ENCODE measurements around the gene KLB.
A peak's percentile ranks its signal among the peaks of the same experiment; 100 is the strongest.

The KLB gene

GRCh38 chr4:39458505-39459300 lies 52.0 kb downstream of the KLB start, which contains the start of the genes LIAS and RPL9:
LIAS (plus strand) TSS chr4:39459056; CDS start chr4:39459118, 62 bp downstream.
RPL9 (minus strand) TSS chr4:39458922; CDS start chr4:39458439, 483 bp downstream.
- peak; percentile 85 to 89 for DNase-seq (ENCODE audit: low read depth in 1 of 2, low spot score in 1 of 2)

DNA sequence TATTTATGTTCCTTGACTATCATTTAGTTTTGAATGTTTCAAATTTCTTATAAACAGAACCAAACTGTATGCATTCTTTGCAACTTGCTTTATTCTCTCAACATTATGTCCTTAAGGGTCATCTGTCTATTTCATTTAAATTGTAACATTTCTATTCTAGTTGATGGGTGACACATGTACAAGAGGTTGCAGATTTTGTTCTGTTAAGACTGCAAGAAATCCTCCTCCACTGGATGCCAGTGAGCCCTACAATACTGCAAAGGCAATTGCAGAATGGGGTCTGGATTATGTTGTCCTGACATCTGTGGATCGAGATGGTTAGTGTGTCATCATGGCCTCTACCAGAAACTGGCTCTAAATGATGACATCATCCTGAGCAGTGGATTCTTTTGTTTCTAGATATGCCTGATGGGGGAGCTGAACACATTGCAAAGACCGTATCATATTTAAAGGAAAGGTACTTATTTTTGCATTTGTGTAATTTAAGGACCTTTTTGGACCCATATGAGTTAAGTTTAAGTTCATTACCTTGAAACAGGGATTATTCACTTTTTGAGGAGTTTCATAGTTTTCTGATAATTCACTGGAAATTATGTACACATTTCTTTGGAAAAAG lies 58.3 kb downstream of the KLB start:
- DNase-seq (ENCODE audit: low read depth in 1 of 2, low spot score in 1 of 2) = no peak

DNA sequence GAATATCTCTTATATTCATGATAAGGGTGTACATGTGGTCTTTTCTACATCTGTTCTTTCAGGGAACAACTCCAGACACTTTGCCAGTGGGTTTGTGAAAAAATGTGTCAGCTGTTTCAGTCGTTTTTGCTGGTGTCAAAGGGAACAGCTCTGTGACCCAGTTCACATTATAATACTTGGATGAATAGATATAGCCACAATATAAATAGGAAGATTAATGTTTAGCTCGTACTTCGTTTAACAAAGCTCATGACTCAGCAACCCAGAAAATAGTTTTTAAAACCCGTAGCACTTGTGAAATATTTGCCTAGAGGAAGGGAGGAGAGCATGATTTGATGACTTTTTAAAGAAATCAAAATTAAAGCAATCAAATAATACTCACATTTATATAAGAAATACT lies 60.0 kb downstream of the KLB start:
- no peak for DNase-seq (ENCODE audit: low read depth in 1 of 2, low spot score in 1 of 2)

DNA sequence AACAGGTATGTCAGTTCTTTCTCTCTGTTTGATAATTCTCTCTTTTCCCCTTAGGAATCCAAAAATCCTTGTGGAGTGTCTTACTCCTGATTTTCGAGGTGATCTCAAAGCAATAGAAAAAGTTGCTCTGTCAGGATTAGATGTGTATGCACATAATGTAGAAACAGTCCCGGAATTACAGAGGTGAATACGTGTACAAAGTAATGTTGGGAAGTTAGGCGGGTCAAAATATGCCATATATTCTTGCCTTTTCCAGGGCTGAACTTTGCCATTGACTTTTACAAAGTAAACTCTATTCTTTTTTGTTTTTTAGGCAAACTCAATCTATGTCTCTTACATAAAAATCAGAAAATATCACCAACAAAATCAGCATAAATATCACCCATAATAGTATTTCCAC lies 60.7 kb downstream of the KLB start:
- DNase-seq (ENCODE audit: low read depth in 1 of 2, low spot score in 1 of 2) = no peak

DNA sequence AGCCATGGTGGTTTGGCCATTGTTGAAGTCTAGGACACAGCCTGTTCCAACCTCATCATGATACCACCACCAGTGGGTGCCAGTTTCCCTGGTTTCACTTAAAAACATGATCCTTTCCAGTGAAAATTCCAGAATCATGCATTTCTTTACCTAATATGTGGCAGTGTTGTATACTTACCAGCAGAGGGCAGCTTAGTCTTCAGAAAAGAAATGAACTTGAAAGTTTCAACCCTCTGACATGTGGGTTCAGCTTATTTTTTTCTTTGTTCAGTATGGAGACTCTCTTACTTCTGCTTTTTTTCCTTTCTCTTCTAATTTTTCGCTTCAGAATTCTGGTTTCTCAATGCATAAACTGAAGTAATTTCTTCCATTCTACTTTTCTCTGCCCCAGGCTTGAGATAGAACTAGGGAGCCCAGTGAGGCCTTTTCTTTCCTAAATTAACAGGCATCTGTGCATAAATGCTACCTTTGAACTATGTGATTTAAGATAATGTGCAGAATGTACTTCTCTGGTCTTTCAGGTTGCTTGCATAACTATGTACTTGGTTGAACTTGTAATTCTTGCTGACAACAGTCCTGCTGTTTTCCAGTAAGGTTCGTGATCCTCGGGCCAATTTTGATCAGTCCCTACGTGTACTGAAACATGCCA lies 62.8 kb downstream of the KLB start:
- DNase-seq (ENCODE audit: low read depth in 1 of 2, low spot score in 1 of 2) = no peak

DNA sequence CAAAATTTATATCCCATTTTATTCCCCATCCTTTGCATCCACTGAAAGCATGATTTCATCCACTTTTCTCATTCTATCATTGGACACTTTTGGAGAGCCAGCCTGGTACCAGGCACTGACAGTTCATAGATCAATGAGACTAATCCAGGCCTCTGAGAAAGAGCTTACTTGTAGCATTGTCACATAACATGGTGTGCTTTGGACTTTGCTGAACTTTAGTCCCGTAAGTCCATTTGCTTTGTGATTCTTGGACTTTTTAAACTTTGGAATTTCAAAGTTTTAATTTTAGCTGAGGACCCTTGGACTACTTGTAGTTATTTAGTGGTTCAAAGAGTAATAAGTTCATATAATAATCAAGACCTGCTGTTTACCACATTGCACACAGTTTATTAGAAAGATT lies 63.7 kb downstream of the KLB start:
- no peak for DNase-seq (ENCODE audit: low read depth in 1 of 2, low spot score in 1 of 2)

- no peak for DNase-seq (ENCODE audit: low read depth in 1 of 2, low spot score in 1 of 2)
Observed at GRCh38 chr4:39472396-39472795, 65.7 kb downstream of the KLB start.

GRCh38 chr4:39476187-39476895 lies 69.6 kb downstream of the KLB start:
- no peak for DNase-seq (ENCODE audit: low read depth in 1 of 2, low spot score in 1 of 2)

- DNase-seq (ENCODE audit: low read depth in 1 of 2, low spot score in 1 of 2) = no peak
Observed at GRCh38 chr4:39480251-39480650, 73.5 kb downstream of the KLB start.

DNA sequence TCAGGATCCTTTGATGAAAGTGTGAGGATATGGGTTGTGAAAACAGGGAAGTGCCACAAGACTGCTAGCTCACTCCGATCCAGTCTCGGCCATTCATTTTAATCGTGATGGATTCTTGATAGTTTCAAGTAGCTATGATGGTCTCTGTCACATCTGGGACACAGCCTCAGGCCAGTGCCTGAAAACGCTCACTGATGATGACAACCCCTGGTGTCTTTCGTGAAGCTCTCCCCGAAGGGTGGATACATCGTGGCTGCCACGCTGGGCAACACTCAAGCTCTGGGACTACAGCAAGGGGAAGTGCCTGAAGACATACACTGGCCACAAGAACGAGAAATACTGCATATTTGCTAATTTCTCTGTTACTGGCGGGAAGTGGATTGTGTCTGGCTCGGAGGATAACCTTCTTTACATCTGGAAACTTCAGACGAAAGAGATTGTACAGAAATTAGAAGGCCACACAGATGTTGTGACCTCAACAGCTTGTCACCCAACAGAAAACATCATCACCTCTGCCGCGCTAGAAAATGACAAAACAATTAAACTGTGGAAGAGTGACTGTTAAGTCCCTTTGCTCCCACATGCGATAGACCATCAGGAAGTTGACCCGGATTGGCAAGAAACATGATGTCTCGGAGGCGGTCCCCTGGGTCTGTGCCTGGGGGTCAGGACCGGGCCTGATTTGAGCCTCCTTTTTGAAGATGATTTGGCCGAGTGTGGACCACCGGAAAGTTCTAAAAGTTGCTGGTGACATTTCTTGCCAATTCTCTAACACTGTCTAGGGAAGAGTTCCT lies 74.4 kb downstream of the KLB start:
- DNase-seq (ENCODE audit: low read depth in 1 of 2, low spot score in 1 of 2) = no peak

DNA sequence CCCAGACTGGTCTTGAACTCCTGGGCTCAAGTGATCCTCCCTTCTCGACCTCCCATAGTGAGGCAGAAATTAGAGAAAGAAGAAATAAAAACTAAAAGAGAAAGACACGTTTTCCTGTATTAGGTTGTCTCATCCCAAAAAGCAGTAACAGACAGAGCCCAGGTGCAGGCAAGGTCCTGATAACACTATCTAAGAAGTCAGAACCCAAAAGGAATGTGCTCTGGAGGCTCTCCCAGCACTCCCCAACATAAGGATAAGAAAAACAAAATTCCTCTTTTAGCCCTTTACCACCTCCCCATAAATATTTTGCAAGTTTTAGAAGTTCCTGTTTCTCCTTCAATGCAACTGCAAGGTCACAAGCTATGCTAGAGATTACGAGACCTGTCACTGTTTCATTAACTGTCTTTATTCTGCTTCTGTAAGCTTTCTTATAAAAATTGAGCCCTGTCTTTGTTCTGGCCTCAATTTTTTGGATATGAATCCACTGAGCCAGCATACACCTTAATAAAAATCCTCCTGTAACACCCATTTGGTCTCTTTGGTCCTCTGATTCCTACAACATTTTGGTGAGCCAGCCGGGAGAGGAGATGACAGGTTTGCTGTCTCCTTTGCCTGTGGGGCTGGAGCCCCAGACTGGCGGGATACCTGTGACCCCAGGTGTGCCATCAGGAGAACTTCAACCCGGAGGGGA lies 78.0 kb downstream of the KLB start:
- no peak for DNase-seq (ENCODE audit: low read depth in 1 of 2, low spot score in 1 of 2)

- DNase-seq (ENCODE audit: low read depth in 1 of 2, low spot score in 1 of 2) = no peak
Observed at GRCh38 chr4:39486221-39486804, 79.6 kb downstream of the KLB start.

DNA sequence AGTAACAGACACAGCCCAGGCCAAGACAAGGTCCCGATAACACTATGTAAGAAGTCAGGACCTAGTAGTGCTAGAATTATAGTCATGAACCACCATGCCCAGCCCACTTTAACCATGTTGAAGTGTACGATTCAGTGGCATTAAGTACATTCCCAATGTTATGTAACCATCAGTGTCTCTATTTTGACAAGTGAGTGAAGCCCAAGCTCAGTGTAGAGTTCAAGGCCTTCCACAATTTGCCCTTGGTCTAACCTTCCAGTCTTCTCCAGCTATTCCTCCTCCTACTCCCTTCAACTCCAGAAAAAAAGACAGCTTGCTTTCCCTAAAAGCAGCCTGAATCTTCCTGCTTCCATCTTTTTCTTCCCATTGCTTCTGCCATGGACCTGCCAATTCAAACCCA lies 83.6 kb downstream of the KLB start:
- DNase-seq (ENCODE audit: low read depth in 1 of 2, low spot score in 1 of 2) = no peak

DNA sequence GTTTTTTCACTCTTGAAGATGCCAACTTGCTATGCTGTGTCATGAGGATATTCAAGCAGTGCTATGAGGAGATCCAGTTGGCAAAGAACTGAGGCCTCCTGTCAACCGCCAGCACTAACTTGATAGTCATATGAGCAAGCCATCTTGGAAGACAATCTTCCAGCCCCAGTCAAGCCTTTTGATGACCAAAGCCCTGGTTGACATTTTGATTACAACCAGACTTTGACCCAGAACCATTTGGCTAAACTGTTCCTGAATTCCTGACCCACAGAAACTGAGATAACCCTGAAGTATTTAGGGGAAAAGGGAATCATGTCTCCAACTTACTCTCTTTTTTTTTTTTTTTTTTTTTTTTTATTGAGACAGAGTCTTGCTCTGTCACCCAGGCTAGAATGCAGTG lies 87.6 kb downstream of the KLB start:
- no peak for DNase-seq (ENCODE audit: low read depth in 1 of 2, low spot score in 1 of 2)

DNA sequence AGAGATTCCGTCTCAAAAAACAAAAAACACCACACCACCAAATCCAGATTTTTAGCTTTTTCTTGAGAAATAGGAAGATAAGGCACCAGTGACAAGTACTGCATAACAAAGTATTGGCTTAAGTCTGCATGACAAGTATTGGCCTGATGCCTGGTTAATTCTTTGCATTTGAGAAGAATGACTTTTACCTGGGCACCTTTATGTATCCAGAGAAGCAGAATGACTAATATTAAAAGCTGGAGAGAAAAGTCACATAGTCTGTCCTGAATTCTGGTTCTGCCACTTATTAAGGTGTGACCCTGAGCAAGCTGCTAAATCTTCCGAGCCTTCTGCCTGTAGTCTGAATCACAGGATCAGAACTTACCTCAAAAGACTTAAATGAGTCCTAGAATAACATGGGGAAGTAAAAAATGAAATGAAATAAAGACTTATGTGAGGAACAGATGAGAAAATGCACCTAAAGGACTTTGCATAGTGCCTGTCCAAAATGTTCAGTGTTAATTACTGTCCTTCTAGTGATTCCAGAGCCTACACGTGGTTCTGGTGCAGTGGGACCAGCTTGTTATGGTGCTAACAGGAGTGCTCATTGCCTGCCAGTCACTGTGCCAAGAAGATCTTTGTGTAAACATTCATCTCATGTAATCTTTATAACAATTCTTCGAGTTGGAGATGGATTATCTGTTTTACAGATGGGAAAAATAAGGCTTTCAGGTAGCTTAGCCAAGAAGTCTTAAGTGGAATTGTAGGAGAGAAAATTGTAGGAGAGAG lies 88.9 kb downstream of the KLB start:
- no peak for DNase-seq (ENCODE audit: low read depth in 1 of 2, low spot score in 1 of 2)

- no peak for DNase-seq (ENCODE audit: low read depth in 1 of 2, low spot score in 1 of 2)
Observed at GRCh38 chr4:39497909-39498726, 91.4 kb downstream of the KLB start.

- no peak for DNase-seq (ENCODE audit: low read depth in 1 of 2, low spot score in 1 of 2)
Observed at GRCh38 chr4:39498727-39499020, 91.9 kb downstream of the KLB start.

Measured in activated T-helper 1 cell treated with anti-CD3 and anti-CD28 coated beads, Interleukin-2, amount 50 U/mL, for 16 hours (primary cell).